ENCODE results near the gene FXYD4. TPM values are rescaled to one million over a fixed set of nuclear protein-coding genes. Genes with fewer than 3 reads are reported as not detected.

Gene FXYD4
- total and polyA plus RNA-seq, 2 experiments from 2014 or later = not detected

- peaks cover 59% of the 10 kb centered on the region for H3K4me1 ChIP-seq (ENCODE audit: insufficient read depth)
- peaks cover 24% of the 10 kb centered on the region for H3F3A ChIP-seq (replicated peaks; ENCODE audit: low read depth)
- no peak overlapping the region for H2AFZ ChIP-seq
- H3K4me2 ChIP-seq = peak overlapping the region; percentile 79; the same call in 1 of the 2 replicates
- Mint-ChIP-seq H3K4me3 (peak overlapping the region; percentile 3; the same call in 1 of the 3 replicates), H3K27me3 (ENCODE audit: insufficient read depth, low read depth, poor library complexity) (peaks cover 29% of the 10 kb centered on the region), H3K4me1 (peaks cover 64% of the 10 kb centered on the region), H3K9me3 (no peaks in the 10 kb centered on the region; the same call in 2 of the 3 replicates), H3K27ac (peak overlapping the region; percentile 49), H3K36me3 (ENCODE audit: low read depth) (peaks cover 57% of the 10 kb centered on the region)
- ATAC-seq = no peak
- DNase-seq (ENCODE audit: low spot score) = no peak
- H3K27ac ChIP-seq (ENCODE audit: low read depth) = peak overlapping the region; percentile 95
- H3K79me2 ChIP-seq (replicated peaks; ENCODE audit: insufficient read depth) = peaks cover 93% of the 10 kb centered on the region
- H3K36me3 ChIP-seq (ENCODE audit: insufficient read depth) = peaks cover 11% of the 10 kb centered on the region; the same call in 1 of the 2 replicates
- TF ChIP-seq JUNB (IDR thresholded peaks at IDR 0.05; ENCODE audit: unreplicated experiment) (no peak), POLR2AphosphoS5 (IDR thresholded peaks at IDR 0.05; ENCODE audit: low read depth) (no peak), EZH2phosphoT487 (IDR thresholded peaks at IDR 0.05; ENCODE audit: unreplicated experiment) (no peak)
- H3K27me3 ChIP-seq (ENCODE audit: insufficient read depth) = no peaks in the 10 kb centered on the region
- no peaks in the 10 kb centered on the region for H3K9me2 ChIP-seq (ENCODE audit: insufficient read depth)
- peaks cover 60% of the 10 kb centered on the region for H4K20me1 ChIP-seq (replicated peaks; ENCODE audit: insufficient read depth)
- H3K4me3 ChIP-seq = no peak overlapping the region
These were observed 28.2 kb downstream of the FXYD4 start for GRCh38 chr10:43399320-43400310.

- TF ChIP-seq EZH2phosphoT487 (IDR thresholded peaks at IDR 0.05; ENCODE audit: unreplicated experiment) (no peak), ZNF114 (CRISPR knock-in tag; IDR thresholded peaks at IDR 0.05) (no peak), CREB1 (CRISPR knock-in tag; IDR thresholded peaks at IDR 0.05; ENCODE audit: low read depth) (no peak), ZNF462 (CRISPR knock-in tag; IDR thresholded peaks at IDR 0.05) (no peak)
- H3K27ac Mint-ChIP-seq = peak overlapping the region; percentile 93
- peak overlapping the region; percentile 83 for H3K4me2 ChIP-seq
- peak overlapping the region; percentile 82 for H3K27ac ChIP-seq (ENCODE audit: low read depth)
- peaks cover 18% of the 10 kb centered on the region for H3F3A ChIP-seq (replicated peaks; ENCODE audit: low read depth)
- no peaks in the 10 kb centered on the region for H3K9me3 Mint-ChIP-seq
- peaks cover 60% of the 10 kb centered on the region for H3K4me1 Mint-ChIP-seq
- peaks cover 19% of the 10 kb centered on the region for H3K27me3 Mint-ChIP-seq (ENCODE audit: insufficient read depth, low read depth, poor library complexity)
- H3K4me1 ChIP-seq (ENCODE audit: insufficient read depth) = peaks cover 63% of the 10 kb centered on the region
- peak overlapping the region; percentile 64 for H3K4me3 Mint-ChIP-seq
- peak; percentile 78 for ATAC-seq
- 0 out of 2 replicates have a peak, but pooled peaks cover 8% of the 10 kb centered on the region for H3K36me3 ChIP-seq (ENCODE audit: insufficient read depth)
- peaks cover 94% of the 10 kb centered on the region for H3K79me2 ChIP-seq (replicated peaks; ENCODE audit: insufficient read depth)
- no peaks in the 10 kb centered on the region for H3K27me3 ChIP-seq (ENCODE audit: insufficient read depth)
- H2AFZ ChIP-seq = no peak overlapping the region
- H3K36me3 Mint-ChIP-seq (ENCODE audit: low read depth) = peaks cover 45% of the 10 kb centered on the region
- H3K4me3 ChIP-seq = peak overlapping the region; percentile 30
- no peaks in the 10 kb centered on the region for H3K9me2 ChIP-seq (ENCODE audit: insufficient read depth)
- H4K20me1 ChIP-seq (replicated peaks; ENCODE audit: insufficient read depth) = peaks cover 69% of the 10 kb centered on the region
- peak; percentile 93 for DNase-seq (ENCODE audit: low spot score)
These were observed 30.2 kb downstream of the FXYD4 start for GRCh38 chr10:43401627-43402026.
